Brain pericyte (primary cell): ENCODE measurements around the gene ZNF318.

Source experiments
- DNase-seq: peaks from one replicate; pipeline ENCODE4 v3.0.0-alpha.2; 2012; ENCODE audit warnings: low read depth, low spot score

ZNF318 gene

DNA sequence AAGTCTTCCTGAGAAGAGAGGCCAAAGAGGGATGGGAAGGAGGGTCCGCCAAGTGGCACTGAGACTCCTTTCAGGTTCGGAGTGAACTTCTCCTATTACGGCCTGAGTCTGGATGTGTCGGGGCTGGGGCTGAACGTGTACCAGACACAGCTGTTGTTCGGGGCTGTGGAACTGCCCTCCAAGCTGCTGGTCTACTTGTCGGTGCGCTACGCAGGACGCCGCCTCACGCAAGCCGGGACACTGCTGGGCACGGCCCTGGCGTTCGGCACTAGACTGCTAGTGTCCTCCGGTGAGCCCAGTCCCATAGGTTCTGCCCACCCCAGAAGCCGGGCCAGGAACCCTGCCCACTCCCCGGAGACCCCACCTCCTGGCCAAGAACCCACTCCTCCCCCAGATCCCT, 67.3 kb downstream of the ZNF318 start:
- no peak for DNase-seq

GRCh38 chr6:43301081-43301870, 68.2 kb downstream of the ZNF318 start:
- no peak for DNase-seq

- no peak for DNase-seq
Measured at GRCh38 chr6:43299338-43300293, 69.8 kb downstream of the ZNF318 start.

DNA sequence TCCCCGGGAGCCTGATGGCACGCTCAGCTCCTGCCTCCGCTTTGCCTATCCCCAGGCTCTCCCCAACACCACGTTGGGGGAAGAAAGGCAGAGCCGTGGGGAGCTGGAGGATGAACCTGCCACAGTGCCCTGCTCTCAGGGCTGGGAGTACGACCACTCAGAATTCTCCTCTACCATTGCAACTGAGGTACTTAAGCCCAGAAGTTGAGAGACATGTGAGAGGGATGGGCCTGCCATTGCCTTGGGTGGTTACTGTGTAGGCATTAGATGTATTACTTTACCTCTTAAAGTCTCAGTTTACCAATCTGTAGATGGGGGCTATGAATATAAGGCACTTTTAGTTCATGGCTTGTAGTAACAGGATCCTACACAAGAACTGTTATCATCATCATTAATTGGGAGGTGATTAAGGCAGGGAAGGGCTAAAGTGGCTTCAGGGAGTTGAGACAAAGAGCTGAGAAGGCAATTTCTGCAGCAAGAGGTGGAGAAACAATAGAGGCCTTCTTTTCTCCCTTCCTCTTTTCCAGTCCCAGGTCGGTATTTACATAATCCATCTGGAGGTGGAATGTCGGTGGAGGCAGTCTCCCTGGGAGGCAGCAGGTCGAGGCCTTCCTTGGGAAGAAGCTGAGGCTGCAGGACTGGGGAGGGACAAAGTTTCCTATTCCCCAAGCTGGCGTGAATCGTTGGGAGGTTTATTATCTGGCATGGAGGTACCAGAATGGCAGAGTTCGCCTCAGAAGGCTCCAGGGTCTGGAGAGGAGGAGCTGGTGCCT, 70.7 kb downstream of the ZNF318 start:
- no peak for DNase-seq

DNA sequence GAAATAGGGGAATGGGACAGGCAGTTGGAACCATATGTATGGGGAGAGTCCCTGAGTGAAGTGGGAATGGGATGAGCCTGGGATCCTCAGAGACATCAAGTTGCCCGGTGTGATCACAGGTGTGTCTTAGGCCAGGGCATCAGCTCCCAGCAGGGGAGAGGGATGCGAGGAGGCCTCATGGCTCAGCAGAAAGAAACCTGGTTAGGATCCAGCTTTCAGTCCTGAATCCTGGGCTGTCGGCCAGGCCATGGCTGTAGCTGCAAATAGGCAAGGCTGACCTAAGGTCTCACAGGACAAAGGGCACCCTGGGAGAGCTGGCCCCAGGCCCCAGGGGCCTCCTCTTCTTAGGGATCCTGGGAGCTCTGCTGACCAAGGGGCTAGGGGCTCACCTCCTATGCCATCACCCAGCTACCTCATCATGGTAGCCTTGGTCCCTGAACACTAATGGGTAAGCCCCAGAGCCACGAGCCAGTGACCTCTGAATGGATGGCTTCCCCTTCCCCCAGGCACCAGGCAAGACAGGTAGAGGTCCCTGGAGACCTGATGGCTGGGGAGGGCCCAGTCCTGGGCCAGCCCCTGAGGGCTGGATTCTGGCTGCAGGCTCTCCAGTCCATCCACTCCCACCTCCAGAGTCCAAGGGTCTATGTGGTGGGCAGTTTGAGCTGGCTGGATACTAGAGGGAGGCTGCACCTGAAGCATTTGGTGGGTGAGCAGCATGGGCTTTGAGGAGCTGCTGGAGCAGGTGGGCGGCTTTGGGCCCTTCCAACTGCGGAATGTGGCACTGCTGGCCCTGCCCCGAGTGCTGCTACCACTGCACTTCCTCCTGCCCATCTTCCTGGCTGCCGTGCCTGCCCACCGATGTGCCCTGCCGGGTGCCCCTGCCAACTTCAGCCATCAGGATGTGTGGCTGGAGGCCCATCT, 71.5 kb downstream of the ZNF318 start, which contains the start of gene SLC22A7:
TSS of gene SLC22A7 (plus strand) at position 617 of the 921 bp plus-strand sequence. CDS start at position 716, 99 bp downstream.
- no peak for DNase-seq

- DNase-seq, result no peak
Measured at GRCh38 chr6:43296780-43297497, 72.5 kb downstream of the ZNF318 start.

DNA sequence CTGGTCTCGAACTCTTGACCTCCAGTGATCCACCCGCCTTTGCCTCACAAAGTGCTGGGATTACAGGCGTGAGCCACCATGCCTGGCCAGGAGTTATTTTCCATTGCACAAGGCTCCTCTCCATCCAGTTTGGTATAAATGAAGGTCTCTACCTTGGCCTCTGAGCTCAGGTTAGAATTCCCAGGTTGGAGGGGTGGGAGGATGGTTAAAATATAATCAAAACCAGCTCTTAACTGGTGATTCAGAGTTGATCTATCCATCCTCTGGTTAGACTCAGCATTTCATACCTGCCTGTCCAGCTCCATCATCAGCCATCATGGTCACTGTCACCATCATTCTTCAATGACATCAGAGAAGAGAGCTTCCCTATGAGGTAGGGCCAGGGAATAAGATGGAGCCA, 74.0 kb downstream of the ZNF318 start:
- DNase-seq, result no peak

DNA sequence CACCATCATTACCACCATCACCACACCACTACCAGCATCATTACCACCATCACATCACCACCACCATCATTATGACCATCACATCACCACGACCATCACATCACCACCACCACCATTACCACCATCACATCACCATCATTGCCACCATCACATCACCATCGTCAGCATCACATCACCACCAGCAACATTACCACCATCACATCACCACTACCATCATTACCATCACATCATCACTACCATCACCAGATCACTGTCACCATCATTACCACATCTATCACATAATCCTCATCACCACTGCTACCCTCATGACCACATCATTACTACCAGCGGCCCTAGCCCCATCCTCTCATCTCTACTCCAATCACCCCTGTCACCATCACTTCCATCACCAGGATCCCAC, 74.9 kb downstream of the ZNF318 start:
- DNase-seq, result no peak

DNA sequence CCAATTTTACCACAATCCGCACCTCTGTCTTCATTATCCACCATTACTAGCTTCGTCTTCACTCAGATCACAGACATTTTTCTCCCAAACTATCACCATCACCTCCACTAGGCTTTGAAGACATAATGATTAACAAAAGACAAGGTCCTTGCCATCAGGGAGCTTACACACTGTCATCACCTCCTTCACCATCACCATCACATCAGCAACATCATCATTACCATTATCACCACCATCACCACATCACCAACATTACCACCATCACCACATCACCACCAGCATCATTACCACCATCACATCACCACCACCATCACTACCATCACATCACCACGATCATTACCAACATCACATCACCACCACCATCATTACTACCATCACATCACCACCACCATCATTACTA, 75.7 kb downstream of the ZNF318 start:
- DNase-seq, result no peak

DNA sequence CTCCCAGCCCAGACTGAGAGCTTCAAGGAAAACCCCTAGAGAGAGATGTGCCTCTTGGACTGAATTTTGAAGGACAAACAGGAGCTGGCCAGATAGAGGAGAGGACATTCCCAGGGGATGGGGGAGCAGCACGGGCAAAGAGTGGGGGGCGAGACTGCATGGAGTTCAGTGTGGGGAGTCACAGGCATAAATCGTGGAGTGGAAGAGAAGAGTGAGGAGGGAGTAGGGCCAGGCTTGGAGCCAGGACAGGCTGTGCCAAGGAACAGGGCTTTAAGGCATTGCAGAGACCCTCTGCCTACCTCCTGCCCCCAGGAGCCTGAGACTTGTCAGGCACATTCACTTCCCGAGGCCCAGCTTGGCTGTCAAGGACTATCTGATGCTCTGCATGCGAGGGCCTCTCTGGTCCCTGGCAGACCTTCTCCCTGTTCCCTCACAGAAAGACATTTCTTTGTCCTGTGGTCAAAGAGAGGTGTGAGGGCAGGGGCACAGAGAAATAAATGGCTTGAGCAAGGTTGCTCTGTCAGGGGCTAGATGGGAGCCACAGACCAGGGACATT, 76.6 kb downstream of the ZNF318 start:
- DNase-seq, result no peak

GRCh38 chr6:43292341-43292740, 77.1 kb downstream of the ZNF318 start:
- no peak for DNase-seq

DNA sequence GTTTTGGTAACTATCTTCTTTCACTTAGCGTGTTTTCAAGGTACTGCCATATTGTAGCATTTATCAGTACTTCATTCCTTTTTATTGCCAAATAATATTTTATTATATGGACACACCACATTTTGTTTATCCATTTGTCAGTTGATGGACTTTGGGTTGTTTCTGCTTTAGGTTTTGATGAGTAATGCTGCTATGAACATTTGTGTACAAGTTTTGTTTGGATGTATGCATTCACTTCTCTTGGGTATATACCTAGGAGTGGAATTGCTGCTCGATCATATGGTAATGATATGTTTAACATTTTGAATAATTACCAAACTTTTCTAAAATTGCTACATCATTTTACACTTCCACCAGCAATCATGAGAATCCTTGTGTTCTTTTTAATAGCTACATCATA, 77.7 kb downstream of the ZNF318 start:
- DNase-seq, result no peak

DNA sequence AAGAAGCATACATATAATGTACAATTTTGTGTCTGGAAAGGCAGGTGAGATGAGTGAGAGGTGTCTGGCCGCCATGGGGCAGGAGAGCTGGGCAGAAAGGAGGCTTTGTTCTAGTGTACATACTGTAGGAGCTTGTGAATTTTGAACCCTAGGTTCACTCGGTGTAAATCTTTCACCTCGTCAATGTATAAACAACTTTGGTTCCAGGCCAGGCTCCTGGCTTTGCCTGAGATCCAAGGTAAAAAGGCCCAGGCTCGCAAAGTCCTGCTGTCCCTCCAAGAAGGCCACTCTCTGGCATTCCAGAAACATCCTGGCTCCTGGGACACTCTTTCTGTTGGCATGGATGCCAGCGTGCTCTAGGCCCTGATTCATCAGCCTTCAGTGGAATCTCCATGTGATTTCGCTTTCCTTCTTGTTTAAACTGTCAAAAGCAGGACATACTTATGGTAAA, 78.5 kb downstream of the ZNF318 start:
- DNase-seq, result no peak

GRCh38 chr6:43290339-43290904, 79.0 kb downstream of the ZNF318 start:
- DNase-seq, result no peak

DNA sequence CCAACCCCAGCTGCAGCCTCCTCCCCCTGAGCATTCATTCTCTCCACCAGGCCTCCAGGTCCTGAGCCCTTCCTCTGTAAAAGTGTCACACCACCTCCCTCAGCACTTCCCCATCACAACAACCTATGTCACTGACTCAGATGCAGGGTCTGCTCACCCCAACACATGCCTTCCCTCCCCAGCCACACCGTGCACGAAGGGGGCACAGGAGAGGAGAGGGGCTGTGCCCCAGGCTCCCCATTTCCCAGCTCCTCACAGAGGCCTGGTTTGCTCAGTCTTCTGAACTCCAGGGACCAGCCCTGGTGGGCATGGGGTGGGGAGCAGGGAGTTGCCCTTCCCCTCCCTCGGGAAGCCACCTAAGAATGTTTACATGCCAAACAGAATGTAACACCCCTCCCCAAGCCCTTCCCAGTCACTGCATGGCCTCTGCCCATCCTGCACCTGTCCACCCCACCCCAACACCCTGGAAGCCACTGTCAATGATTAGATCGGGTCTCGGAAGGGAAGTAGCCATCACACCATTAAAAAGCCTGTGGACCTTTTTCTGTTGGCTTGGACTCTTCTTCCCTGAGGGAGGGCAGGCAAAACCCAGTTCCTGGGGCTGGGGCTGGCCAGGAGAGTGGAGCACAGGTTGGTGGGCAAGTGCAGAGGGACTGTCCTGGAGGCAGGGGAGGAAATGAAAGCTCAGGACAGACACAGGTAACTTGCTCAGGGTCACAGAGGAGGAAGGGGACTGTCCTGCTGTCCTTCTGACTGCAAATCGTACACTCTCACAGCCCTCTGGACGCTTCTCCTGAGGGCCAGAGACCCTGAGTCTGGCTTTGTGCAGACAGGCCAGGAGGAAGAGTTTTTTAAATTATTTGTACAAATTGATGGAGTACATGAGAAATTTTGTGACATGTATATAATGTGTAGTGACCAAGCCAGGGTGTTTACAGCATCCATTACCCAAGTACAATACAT, 81.4 kb downstream of the ZNF318 start:
- DNase-seq, result no peak

DNA sequence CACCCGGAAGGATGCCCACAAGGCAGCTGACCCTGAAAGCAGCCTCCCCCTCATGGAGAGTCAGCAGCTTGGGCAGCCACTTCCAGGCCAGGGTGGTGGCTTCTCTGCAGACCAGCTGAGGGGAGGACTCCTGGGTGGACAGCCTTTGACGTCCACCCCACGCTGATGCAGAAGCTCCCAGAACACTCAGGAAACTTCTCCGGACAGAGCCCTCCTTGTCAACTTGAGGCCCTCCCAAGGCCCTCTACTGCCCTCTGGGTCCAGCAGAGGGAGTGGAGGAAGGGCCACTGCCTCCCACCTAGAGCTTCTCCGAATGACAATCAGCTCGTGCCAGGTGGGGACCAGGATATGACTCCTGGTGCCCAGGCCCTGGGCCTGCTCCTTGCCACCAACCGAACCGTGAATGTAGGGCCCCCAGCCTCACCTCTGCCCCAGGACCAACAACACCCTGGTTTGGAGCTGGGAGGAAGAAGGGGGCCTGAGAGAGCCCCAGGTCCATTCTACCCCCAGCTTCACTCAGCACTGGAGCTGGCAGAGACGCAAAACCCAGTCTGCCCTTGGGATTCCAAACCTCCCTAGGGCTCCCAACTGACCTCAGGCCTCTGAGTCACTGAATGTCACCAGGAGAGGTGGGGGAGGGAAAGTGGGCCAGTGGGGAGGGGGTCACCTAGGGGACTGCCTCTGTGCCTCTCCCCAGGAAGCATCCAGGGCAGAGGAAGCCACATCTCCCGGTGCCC, 82.3 kb downstream of the ZNF318 start:
- no peak for DNase-seq

DNA sequence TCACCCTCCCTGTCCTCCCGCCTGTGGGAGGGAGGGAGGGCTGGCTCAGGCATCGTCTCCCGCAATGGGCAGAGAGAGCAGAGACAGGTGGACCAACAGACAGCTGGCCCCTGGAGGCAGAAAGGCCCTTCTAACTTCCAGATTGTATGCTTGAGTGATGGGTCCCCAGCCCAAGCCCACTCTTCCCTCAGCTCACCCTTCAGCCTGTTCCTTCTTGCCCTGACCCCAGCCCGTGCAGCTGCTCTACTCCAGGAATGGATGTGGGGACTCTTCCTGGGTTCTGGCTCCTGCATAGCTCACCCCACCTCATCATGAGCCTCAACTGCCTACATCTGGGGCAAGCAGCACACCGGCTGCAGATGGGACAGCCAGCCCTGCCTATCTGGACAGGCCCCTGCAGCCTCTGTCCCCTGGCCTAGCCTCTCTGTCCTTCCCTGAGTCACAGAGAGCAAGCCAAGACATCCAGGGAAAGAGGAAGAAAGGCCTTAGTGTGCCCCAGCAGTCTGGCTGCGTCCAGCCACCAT, 82.9 kb downstream of the ZNF318 start:
- no peak for DNase-seq
